Erythroblast (primary cell): Measurements from ENCODE around the gene C14orf132.

ENCODE experiments used
- GATA1 ChIP-seq: IDR thresholded peaks from 2 replicates; pipeline ENCODE4 v1.6.1; 2011; ENCODE audit warnings: low read depth, mild to moderate bottlenecking, control low read depth, low read length, moderate library complexity
- POLR2A ChIP-seq: IDR thresholded peaks from 2 replicates; pipeline ENCODE4 v1.6.1; 2011; ENCODE audit warnings: mild to moderate bottlenecking, low read length

GRCh38 chr14:96072746-96073145 lies 33.6 kb downstream of the C14orf132 start:
- no peak for TF ChIP-seq POLR2A
- TF ChIP-seq GATA1, result no peak
